Smooth muscle cell (in vitro differentiated cells): ENCODE data around the gene VAV1. TPM values are rescaled to one million over a fixed set of nuclear protein-coding genes. Genes with fewer than 3 reads are reported as not detected.

Experiments used
- DNase-seq: peaks from one replicate; lab custom pipeline; 2025; ENCODE audit not compliant: unreplicated experiment; lab: John Stamatoyannopoulos, UW
- H2AFZ ChIP-seq: fragments of 200-600 bp; sonication (generic); 2 replicates; pipeline ENCODE4 v1.6.0; 2016; ENCODE audit warnings: antibody characterized with exemption, low read depth, mild to moderate bottlenecking
- H3F3A ChIP-seq: fragments of 200-600 bp; sonication (generic); 2 replicates; pipeline ENCODE4 v1.6.0; 2017; ENCODE audit warnings: antibody characterized with exemption, low read depth
- H3K27ac ChIP-seq: fragments of 200-600 bp; sonication (generic); 2 replicates; pipeline ENCODE4 v1.5.1; 2016; ENCODE audit warnings: low read depth, mild to moderate bottlenecking
- H3K27me3 ChIP-seq: fragments of 200-600 bp; sonication (generic); 2 replicates; pipeline ENCODE4 v1.6.1; 2016; ENCODE audit warnings: low read depth, mild to moderate bottlenecking
- H3K36me3 ChIP-seq: fragments of 200-600 bp; sonication (generic); 2 replicates; pipeline ENCODE4 v1.5.1; 2016; ENCODE audit warnings: low read depth
- H3K4me1 ChIP-seq: fragments of 200-600 bp; sonication (generic); 2 replicates; pipeline ENCODE4 v1.5.1; 2016; ENCODE audit warnings: low read depth
- H3K4me2 ChIP-seq: fragments of 200-600 bp; sonication (generic); 2 replicates; pipeline ENCODE4 v1.6.0; 2016; ENCODE audit warnings: mild to moderate bottlenecking
- H3K4me3 ChIP-seq: fragments of 200-600 bp; sonication (generic); 2 replicates; pipeline ENCODE4 v1.5.1; 2016; ENCODE audit warnings: mild to moderate bottlenecking
- H3K79me2 ChIP-seq: fragments of 200-600 bp; sonication (generic); 2 replicates; pipeline ENCODE4 v1.6.0; 2016; ENCODE audit warnings: low read depth, mild to moderate bottlenecking
- H3K9ac ChIP-seq: fragments of 200-600 bp; sonication (generic); 2 replicates; pipeline ENCODE4 v1.6.0; 2016; ENCODE audit warnings: low read depth
- H3K9me3 ChIP-seq: fragments of 200-600 bp; sonication (generic); replicated peaks from 2 replicates; pipeline ENCODE4 v1.5.1; 2016; ENCODE audit warnings: low read depth
- H4K20me1 ChIP-seq: fragments of 200-600 bp; sonication (generic); 2 replicates; pipeline ENCODE4 v1.6.0; 2016; ENCODE audit warnings: low read depth
- WGBS: methylation state at CpG from one replicate; pipeline ENCODE4 v1.1.7; 2016; ENCODE audit warnings: low lambda C conversion rate; 5-methylcytosine and 5-hydroxymethylcytosine counted together
- polyA plus RNA-seq: library from polyadenylated mRNA; unstranded; fragments of >200 nt; fragmentation: Nextera tagmentation; extraction: Ambion mirVana; gene quantifications from 2 replicates; pipeline ENCODE4 v1.2.1, GENCODE V29; 2016
- total RNA-seq: library from RNA; depleted of rRNA; stranded (reverse); fragments of >200 nt; gene quantifications from 2 replicates; pipeline ENCODE4 v1.2.3, GENCODE V29; 2014
- TF ChIP-seq, protein P1 (sequence below): fragments of 200-600 bp; sonication (generic); IDR thresholded peaks from 2 replicates; pipeline ENCODE4 v1.5.1; 2017; ENCODE audit warnings: borderline replicate concordance, mild to moderate bottlenecking, antibody characterized with exemption; ENCODE audit not compliant: insufficient read depth, poor library complexity, severe bottlenecking

VAV1 gene
- total and polyA plus RNA-seq, 2 experiments from 2014 or later: not detected

DNA sequence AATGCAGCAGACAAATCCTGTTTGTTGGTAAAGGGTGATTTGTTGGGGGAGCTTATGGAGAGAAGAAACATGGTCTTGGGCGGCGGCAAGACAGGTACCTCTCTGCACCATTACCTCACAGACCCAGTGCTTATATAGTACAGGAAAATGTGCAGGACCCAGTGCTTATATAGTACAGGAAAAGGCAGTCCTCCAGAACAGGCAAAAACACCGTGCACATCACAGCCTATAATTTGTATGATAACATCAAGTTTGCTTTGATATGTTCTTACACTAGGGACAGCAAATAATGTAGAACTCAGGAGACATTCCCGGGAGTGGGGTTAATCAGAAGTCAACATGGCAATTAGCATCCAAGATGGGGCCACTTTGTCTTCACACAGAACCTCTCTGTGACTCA, 20.9 kb downstream of the VAV1 start:
- DNase-seq: no peak
- Histone ChIP-seq H3K4me3 (no peak overlapping the region), H3K4me2 (no peak overlapping the region), H4K20me1 (no peaks in the 10 kb centered on the region), H3K27me3 (no peaks in the 10 kb centered on the region), H2AFZ (no peak overlapping the region), H3K4me1 (no peaks in the 10 kb centered on the region), H3F3A (no peaks in the 10 kb centered on the region), H3K36me3 (no peaks in the 10 kb centered on the region), H3K79me2 (no peaks in the 10 kb centered on the region), H3K9me3 (no peaks in the 10 kb centered on the region), H3K9ac (no peak overlapping the region), H3K27ac (no peak overlapping the region)
- TF ChIP-seq, protein P1, sequence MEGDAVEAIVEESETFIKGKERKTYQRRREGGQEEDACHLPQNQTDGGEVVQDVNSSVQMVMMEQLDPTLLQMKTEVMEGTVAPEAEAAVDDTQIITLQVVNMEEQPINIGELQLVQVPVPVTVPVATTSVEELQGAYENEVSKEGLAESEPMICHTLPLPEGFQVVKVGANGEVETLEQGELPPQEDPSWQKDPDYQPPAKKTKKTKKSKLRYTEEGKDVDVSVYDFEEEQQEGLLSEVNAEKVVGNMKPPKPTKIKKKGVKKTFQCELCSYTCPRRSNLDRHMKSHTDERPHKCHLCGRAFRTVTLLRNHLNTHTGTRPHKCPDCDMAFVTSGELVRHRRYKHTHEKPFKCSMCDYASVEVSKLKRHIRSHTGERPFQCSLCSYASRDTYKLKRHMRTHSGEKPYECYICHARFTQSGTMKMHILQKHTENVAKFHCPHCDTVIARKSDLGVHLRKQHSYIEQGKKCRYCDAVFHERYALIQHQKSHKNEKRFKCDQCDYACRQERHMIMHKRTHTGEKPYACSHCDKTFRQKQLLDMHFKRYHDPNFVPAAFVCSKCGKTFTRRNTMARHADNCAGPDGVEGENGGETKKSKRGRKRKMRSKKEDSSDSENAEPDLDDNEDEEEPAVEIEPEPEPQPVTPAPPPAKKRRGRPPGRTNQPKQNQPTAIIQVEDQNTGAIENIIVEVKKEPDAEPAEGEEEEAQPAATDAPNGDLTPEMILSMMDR: no peak
- 87% methylated on average over 4 of the region's 4 CpGs for WGBS

DNA sequence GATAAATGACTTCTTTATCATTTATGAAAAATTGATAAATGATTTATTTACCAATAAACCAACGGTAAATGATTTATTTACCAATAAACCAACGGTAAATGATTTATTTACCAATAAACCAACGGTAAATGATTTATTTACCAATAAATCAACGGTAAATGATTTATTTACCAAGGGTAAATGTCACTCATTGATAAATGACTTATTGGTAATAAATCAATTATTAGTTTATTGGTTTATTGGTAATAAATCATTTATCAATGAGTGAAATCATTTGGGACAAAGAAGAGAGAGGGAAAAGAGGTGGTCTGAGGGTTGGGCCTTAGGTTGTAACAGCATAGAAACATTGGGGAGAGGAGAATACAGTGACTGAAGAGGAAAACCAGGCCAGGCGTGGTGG, 21.5 kb downstream of the VAV1 start:
- H3K27me3 ChIP-seq: no peaks in the 10 kb centered on the region
- 94% methylated on average over 5 of the region's 5 CpGs for WGBS
- H4K20me1 ChIP-seq: no peaks in the 10 kb centered on the region
- H2AFZ ChIP-seq: no peak overlapping the region
- no peak overlapping the region for H3K9ac ChIP-seq
- H3K79me2 ChIP-seq: no peaks in the 10 kb centered on the region
- H3K27ac ChIP-seq: no peak overlapping the region
- H3K9me3 ChIP-seq: no peaks in the 10 kb centered on the region
- H3K36me3 ChIP-seq: no peaks in the 10 kb centered on the region
- H3K4me1 ChIP-seq: no peaks in the 10 kb centered on the region
- H3K4me2 ChIP-seq: no peak overlapping the region
- DNase-seq: no peak
- H3F3A ChIP-seq: no peaks in the 10 kb centered on the region
- TF ChIP-seq, protein P1: no peak
- no peak overlapping the region for H3K4me3 ChIP-seq

DNA sequence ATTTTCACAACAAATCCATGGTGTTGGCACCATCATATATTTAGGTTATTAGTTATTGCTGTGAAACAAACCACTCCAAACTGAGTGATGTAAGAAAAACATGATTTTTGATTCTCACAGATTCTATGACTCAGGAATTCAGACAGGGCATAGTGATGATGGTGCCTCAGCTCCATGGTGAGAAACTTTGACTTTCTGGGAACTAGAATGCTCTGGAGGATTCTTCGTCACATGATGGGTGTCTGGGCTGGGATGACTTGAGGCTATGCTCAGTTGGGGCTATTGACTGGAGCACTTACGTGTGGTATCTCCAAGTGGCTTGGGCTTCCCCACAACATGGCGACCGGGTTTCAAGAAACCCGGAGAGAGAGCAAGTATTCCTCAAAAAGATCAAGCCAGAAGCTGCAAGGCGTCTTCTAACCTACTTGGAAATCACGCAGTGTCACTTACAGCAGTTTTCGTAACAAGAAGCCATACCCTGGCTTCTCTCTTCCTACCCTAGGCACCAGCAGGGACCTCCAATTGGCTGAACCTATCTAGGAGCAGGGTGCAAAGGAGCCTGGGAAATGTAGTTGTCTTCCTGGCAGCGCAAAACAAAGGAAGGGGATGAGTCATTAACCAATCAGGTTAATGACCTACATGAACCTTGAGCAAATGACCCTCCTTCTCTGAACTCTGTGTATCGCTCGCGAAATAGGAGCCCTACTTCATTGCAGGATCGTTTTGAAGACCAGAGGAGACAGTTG, 22.4 kb downstream of the VAV1 start:
- no peak for DNase-seq
- TF ChIP-seq, protein P1: no peak

DNA sequence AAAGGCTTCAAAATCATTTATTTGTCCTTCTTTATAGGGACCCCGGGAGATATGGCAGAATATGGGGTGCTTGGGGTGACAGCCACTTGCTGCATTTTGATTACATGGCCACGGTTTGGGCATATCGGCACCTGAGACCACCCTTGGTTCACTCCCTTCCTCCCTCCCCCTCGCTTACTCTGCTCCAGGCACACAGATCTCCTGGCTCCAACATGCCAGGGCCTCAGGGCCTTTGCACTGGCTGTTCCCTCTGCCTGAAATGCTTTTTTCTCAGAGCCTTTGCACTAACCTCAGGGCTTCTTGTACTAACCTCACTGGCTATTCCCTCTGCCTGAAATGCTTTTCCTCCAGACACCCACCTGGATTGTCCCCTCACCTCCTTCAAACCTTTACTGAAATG, 23.8 kb downstream of the VAV1 start:
- no peaks in the 10 kb centered on the region for H3K79me2 ChIP-seq
- 82% methylated on average over 4 of the region's 4 CpGs for WGBS
- no peak overlapping the region for H2AFZ ChIP-seq
- H3K36me3 ChIP-seq: no peaks in the 10 kb centered on the region
- no peak overlapping the region for H3K4me3 ChIP-seq
- DNase-seq: no peak
- H4K20me1 ChIP-seq: no peaks in the 10 kb centered on the region
- no peaks in the 10 kb centered on the region for H3K9me3 ChIP-seq
- H3F3A ChIP-seq: no peaks in the 10 kb centered on the region
- H3K4me2 ChIP-seq: no peak overlapping the region
- H3K27me3 ChIP-seq: no peaks in the 10 kb centered on the region
- TF ChIP-seq, protein P1: no peak
- no peak overlapping the region for H3K27ac ChIP-seq
- no peak overlapping the region for H3K9ac ChIP-seq
- no peaks in the 10 kb centered on the region for H3K4me1 ChIP-seq

More for the DNA sequence above, 22.4 kb downstream of the VAV1 start:
- H3K27ac ChIP-seq: no peak overlapping the region
- no peaks in the 10 kb centered on the region for H3K27me3 ChIP-seq
- H3K9ac ChIP-seq: no peak overlapping the region
- no peaks in the 10 kb centered on the region for H4K20me1 ChIP-seq
- no peaks in the 10 kb centered on the region for H3K79me2 ChIP-seq
- no peak overlapping the region for H3K4me3 ChIP-seq
- H3K4me1 ChIP-seq: no peaks in the 10 kb centered on the region
- 88% methylated on average over 13 of the region's 13 CpGs for WGBS
- H2AFZ ChIP-seq: no peak overlapping the region
- H3F3A ChIP-seq: no peaks in the 10 kb centered on the region
- H3K36me3 ChIP-seq: no peaks in the 10 kb centered on the region
- H3K9me3 ChIP-seq: no peaks in the 10 kb centered on the region
- H3K4me2 ChIP-seq: no peak overlapping the region
